WTC11 (cell line): Measurements from ENCODE around the gene CCM2.

Experiments
- CREM ChIP-seq: sonication (generic); formaldehyde crosslinking; IDR thresholded peaks from 2 replicates; pipeline ENCODE4 v1.8.1; 2022; ENCODE audit warnings: mild to moderate bottlenecking, missing genetic modification reagents, moderate library complexity
- HMGA2 ChIP-seq: fragments of 250-450 bp; sonication (Bioruptor Pico); IDR thresholded peaks from 2 replicates; pipeline ENCODE4 v1.4.0; 2021; ENCODE audit warnings: mild to moderate bottlenecking, moderate library complexity
- RELA ChIP-seq: sonication (generic); formaldehyde crosslinking; IDR thresholded peaks from 2 replicates; pipeline ENCODE4 v1.8.1; 2022; ENCODE audit warnings: missing genetic modification reagents, mild to moderate bottlenecking, borderline replicate concordance
- TF ChIP-seq, protein P1 (sequence below): fragments of 200-600 bp; IDR thresholded peaks from 2 replicates; pipeline ENCODE4 v1.8.0; 2022; ENCODE audit warnings: antibody characterized with exemption
- TF ChIP-seq, protein P2 (sequence below): sonication (generic); formaldehyde crosslinking; IDR thresholded peaks from 2 replicates; pipeline ENCODE4 v1.8.0; 2022; ENCODE audit warnings: missing genetic modification reagents

DNA sequence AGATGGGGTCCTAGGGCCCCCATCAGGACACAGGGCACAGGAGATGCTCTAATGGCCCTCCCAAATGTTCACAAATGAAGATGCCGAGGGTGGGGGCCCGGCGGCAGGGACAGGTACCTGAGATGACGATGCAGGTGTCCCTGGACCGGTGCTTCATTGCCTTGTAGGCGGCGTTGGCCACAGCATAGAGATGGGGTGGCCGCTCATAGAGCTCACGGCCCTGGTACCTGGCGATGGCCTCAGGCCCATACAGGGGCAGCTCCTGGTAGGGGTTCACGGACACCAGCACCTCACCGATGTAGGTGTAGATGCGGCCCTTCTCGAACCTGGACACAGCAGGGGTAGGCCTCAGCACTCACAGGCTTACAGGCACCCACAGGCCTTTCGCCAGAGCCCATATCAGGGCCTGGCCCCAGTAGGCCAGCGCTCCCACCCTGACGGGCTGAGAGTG is 23.2 kb upstream of the CCM2 start:
- TF ChIP-seq, protein P1, sequence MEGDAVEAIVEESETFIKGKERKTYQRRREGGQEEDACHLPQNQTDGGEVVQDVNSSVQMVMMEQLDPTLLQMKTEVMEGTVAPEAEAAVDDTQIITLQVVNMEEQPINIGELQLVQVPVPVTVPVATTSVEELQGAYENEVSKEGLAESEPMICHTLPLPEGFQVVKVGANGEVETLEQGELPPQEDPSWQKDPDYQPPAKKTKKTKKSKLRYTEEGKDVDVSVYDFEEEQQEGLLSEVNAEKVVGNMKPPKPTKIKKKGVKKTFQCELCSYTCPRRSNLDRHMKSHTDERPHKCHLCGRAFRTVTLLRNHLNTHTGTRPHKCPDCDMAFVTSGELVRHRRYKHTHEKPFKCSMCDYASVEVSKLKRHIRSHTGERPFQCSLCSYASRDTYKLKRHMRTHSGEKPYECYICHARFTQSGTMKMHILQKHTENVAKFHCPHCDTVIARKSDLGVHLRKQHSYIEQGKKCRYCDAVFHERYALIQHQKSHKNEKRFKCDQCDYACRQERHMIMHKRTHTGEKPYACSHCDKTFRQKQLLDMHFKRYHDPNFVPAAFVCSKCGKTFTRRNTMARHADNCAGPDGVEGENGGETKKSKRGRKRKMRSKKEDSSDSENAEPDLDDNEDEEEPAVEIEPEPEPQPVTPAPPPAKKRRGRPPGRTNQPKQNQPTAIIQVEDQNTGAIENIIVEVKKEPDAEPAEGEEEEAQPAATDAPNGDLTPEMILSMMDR = no peak
- TF ChIP-seq, protein P2, sequence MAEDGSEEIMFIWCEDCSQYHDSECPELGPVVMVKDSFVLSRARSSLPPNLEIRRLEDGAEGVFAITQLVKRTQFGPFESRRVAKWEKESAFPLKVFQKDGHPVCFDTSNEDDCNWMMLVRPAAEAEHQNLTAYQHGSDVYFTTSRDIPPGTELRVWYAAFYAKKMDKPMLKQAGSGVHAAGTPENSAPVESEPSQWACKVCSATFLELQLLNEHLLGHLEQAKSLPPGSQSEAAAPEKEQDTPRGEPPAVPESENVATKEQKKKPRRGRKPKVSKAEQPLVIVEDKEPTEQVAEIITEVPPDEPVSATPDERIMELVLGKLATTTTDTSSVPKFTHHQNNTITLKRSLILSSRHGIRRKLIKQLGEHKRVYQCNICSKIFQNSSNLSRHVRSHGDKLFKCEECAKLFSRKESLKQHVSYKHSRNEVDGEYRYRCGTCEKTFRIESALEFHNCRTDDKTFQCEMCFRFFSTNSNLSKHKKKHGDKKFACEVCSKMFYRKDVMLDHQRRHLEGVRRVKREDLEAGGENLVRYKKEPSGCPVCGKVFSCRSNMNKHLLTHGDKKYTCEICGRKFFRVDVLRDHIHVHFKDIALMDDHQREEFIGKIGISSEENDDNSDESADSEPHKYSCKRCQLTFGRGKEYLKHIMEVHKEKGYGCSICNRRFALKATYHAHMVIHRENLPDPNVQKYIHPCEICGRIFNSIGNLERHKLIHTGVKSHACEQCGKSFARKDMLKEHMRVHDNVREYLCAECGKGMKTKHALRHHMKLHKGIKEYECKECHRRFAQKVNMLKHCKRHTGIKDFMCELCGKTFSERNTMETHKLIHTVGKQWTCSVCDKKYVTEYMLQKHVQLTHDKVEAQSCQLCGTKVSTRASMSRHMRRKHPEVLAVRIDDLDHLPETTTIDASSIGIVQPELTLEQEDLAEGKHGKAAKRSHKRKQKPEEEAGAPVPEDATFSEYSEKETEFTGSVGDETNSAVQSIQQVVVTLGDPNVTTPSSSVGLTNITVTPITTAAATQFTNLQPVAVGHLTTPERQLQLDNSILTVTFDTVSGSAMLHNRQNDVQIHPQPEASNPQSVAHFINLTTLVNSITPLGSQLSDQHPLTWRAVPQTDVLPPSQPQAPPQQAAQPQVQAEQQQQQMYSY (CRISPR knock-in tag) = no peak
- TF ChIP-seq CREM (CRISPR knock-in tag) = no peak
- no peak for TF ChIP-seq RELA (CRISPR knock-in tag)
- TF ChIP-seq HMGA2 = no peak
